Measurements from ENCODE around the gene AMTN.

DNA sequence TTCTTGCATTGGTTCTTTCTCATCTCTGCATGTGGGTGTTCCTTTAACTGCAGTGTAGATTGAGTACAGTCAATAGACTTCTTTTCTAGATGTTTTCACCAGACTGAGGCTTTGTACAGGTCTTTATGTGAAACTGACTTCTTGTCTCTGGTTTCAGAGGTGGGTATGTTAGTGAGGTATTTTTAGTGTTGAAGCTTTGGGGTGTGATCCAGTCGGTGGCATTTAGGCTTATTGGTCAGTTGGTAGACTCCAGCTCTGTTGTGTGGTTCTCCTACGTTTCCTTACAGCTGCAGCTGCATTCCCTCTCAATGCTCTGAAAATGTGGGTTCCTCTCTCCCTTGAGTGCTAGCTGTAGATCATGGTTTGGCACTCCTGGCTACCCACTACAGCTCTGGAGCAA, 52.4 kb downstream of the AMTN start:
- TF ChIP-seq EZH2phosphoT487 (IDR thresholded peaks at IDR 0.05; ENCODE audit: insufficient read depth, low read depth) (no peak), EZH2 (IDR thresholded peaks at IDR 0.05; ENCODE audit: insufficient read depth, poor library complexity, severe bottlenecking) (no peak)
